PFSK-1 (cell line): Measurements from ENCODE around the gene NKAIN1.

Experiments used
- FOXP2 ChIP-seq: optimal IDR thresholded peaks from 2 replicates; pipeline ENCODE3; 2011; ENCODE audit warnings: borderline replicate concordance, control low read depth, inconsistent platforms; ENCODE audit not compliant: insufficient read depth; ENCODE audit errors: extremely low read length, extremely low read depth
- POLR2AphosphoS5 ChIP-seq: IDR thresholded peaks from 2 replicates; pipeline ENCODE4 v1.6.1; 2012; ENCODE audit warnings: low read depth, mild to moderate bottlenecking, control low read depth, low read length, moderate library complexity
- REST ChIP-seq, 2 experiments: IDR thresholded peaks; 2 replicates each; pipeline versions ENCODE4 v1.6.1 to v1.8.0; 2011 to 2012; ENCODE audit warnings: low read depth in 2 of 2, low read length in 2 of 2, control low read depth in 1 of 2, inconsistent platforms in 1 of 2, mild to moderate bottlenecking in 1 of 2, moderate library complexity in 1 of 2; ENCODE audit not compliant: insufficient read depth in 1 of 2
- SIN3A ChIP-seq: IDR thresholded peaks from 2 replicates; pipeline ENCODE4 v1.6.1; 2012; ENCODE audit warnings: mild to moderate bottlenecking, low read length, moderate library complexity, borderline replicate concordance; ENCODE audit not compliant: insufficient read depth
- TAF1 ChIP-seq: IDR thresholded peaks from 2 replicates; pipeline ENCODE4 v1.6.1; 2012; ENCODE audit warnings: low read length, control low read depth, borderline replicate concordance; ENCODE audit not compliant: insufficient read depth

Gene NKAIN1

GRCh38 chr1:31183927-31184554 is 55.6 kb downstream of the NKAIN1 start:
- TF ChIP-seq FOXP2 (no peak), TAF1 (no peak), REST (IDR thresholded peaks at IDR 0.05; ENCODE audit: insufficient read depth in 1 of 2, low read depth in 2 of 2, low read length in 2 of 2) (peak; percentile 56 to 68; a peak in 2 of 4 replicates)

- TF ChIP-seq TAF1 (no peak), SIN3A (no peak), POLR2AphosphoS5 (no peak), REST (IDR thresholded peaks at IDR 0.05; ENCODE audit: insufficient read depth in 1 of 2, low read depth in 2 of 2, low read length in 2 of 2) (no peak)
These were observed 56.6 kb downstream of the NKAIN1 start for GRCh38 chr1:31183126-31183525.

- TF ChIP-seq TAF1 (no peak), REST (IDR thresholded peaks at IDR 0.05; ENCODE audit: insufficient read depth in 1 of 2, low read depth in 2 of 2, low read length in 2 of 2) (peak; percentile 98 to 100)
These were observed 57.3 kb downstream of the NKAIN1 start for GRCh38 chr1:31182352-31182751.

GRCh38 chr1:31181515-31182343 is 58.0 kb downstream of the NKAIN1 start:
- TF ChIP-seq REST (IDR thresholded peaks at IDR 0.05; ENCODE audit: insufficient read depth in 1 of 2, low read depth in 2 of 2, low read length in 2 of 2) (peak in 1 of 2 experiments; percentile 37; a peak in 1 of 4 replicates), SIN3A (no peak)

GRCh38 chr1:31180338-31180737 is 59.3 kb downstream of the NKAIN1 start:
- TF ChIP-seq REST (IDR thresholded peaks at IDR 0.05; ENCODE audit: insufficient read depth in 1 of 2, low read depth in 2 of 2, low read length in 2 of 2) (peak in 1 of 2 experiments; percentile 73; a peak in 2 of 4 replicates), SIN3A (no peak)
